GM23338 (cell line): ENCODE measurements around the gene ALDH18A1. TPM values are rescaled to one million over a fixed set of nuclear protein-coding genes. Genes with fewer than 3 reads are reported as not detected.

Experiments used
- ATAC-seq: fragments of 200-7000 bp; cut with Tn5 transposase; 3 replicates; pipeline ENCODE4 v1.9.1; 2020
- DNase-seq: peaks from one replicate; pipeline ENCODE4 v3.0.0-alpha.2; 2015; ENCODE audit warnings: low spot score
- H2AFZ ChIP-seq: fragments of 200-600 bp; sonication (generic); 2 replicates; pipeline ENCODE4 v1.8.0; 2016; ENCODE audit warnings: antibody characterized with exemption, mild to moderate bottlenecking, moderate library complexity
- H3F3A ChIP-seq: fragments of 200-600 bp; sonication (generic); replicated peaks from 2 replicates; pipeline ENCODE4 v1.8.0; 2017; ENCODE audit warnings: antibody characterized with exemption, mixed run types, low read depth
- H3K27ac ChIP-seq: fragments of 200-600 bp; sonication (generic); 2 replicates; pipeline ENCODE4 v1.6.1; 2016; ENCODE audit warnings: low read depth
- H3K27me3 ChIP-seq: fragments of 200-600 bp; sonication (generic); 2 replicates; pipeline ENCODE4 v1.8.0; 2016; ENCODE audit warnings: mild to moderate bottlenecking, mixed run types, moderate library complexity; ENCODE audit not compliant: insufficient read depth
- H3K36me3 ChIP-seq: fragments of 200-600 bp; sonication (generic); 2 replicates; pipeline ENCODE4 v1.8.0; 2016; ENCODE audit warnings: mild to moderate bottlenecking; ENCODE audit not compliant: insufficient read depth
- H3K4me1 ChIP-seq: fragments of 200-600 bp; sonication (generic); 2 replicates; pipeline ENCODE4 v1.8.0; 2016; ENCODE audit warnings: mild to moderate bottlenecking, moderate library complexity; ENCODE audit not compliant: insufficient read depth
- H3K4me2 ChIP-seq: fragments of 200-600 bp; sonication (generic); 2 replicates; pipeline ENCODE4 v1.7.1; 2017; ENCODE audit warnings: mixed run types
- H3K4me3 ChIP-seq: fragments of 200-600 bp; sonication (generic); 2 replicates; pipeline ENCODE4 v1.6.1; 2016; ENCODE audit warnings: mixed run types
- H3K79me2 ChIP-seq: fragments of 200-600 bp; sonication (generic); replicated peaks from 2 replicates; pipeline ENCODE4 v1.8.0; 2017; ENCODE audit warnings: mild to moderate bottlenecking; ENCODE audit not compliant: insufficient read depth
- H3K9me2 ChIP-seq: fragments of 200-600 bp; sonication (generic); 2 replicates; pipeline ENCODE4 v1.8.0; 2017; ENCODE audit not compliant: insufficient read depth
- H4K20me1 ChIP-seq: fragments of 200-600 bp; sonication (generic); replicated peaks from 2 replicates; pipeline ENCODE4 v1.8.0; 2017; ENCODE audit warnings: mild to moderate bottlenecking; ENCODE audit not compliant: insufficient read depth
- H3K27ac Mint-ChIP-seq: 2 replicates; pipeline ENCODE4 v1.8.0; 2020; ENCODE audit warnings: inconsistent platforms, mild to moderate bottlenecking, moderate library complexity, mixed read lengths
- H3K27me3 Mint-ChIP-seq: 3 replicates; pipeline ENCODE4 v1.8.0; 2022; ENCODE audit warnings: low read depth, mild to moderate bottlenecking, moderate library complexity, mixed read lengths, inconsistent platforms; ENCODE audit not compliant: insufficient read depth, poor library complexity
- H3K36me3 Mint-ChIP-seq: 3 replicates; pipeline ENCODE4 v1.8.0; 2021; ENCODE audit warnings: low read depth, mild to moderate bottlenecking, inconsistent platforms, moderate library complexity, mixed read lengths
- H3K4me1 Mint-ChIP-seq: 3 replicates; pipeline ENCODE4 v1.8.0; 2020; ENCODE audit warnings: mild to moderate bottlenecking, inconsistent platforms, mixed read lengths
- H3K4me3 Mint-ChIP-seq: 3 replicates; pipeline ENCODE4 v1.8.0; 2021; ENCODE audit warnings: moderate library complexity, mild to moderate bottlenecking, inconsistent platforms, mixed read lengths
- H3K9me3 Mint-ChIP-seq: 3 replicates; pipeline ENCODE4 v1.8.0; 2020; ENCODE audit warnings: moderate library complexity, mild to moderate bottlenecking, inconsistent platforms, mixed read lengths
- CREB1 ChIP-seq: fragments of 250-450 bp; sonication (Bioruptor Pico); IDR thresholded peaks from 2 replicates; pipeline ENCODE4 v1.5.0; 2020; ENCODE audit warnings: low read depth, mild to moderate bottlenecking, moderate library complexity
- CTCF ChIP-seq, 2 experiments: fragments of 200-600 bp in 1 of 2; sonication (generic) in 1 of 2; conservative IDR thresholded peaks; 2 replicates each; pipeline versions ENCODE4 v1.5.1 to v1.6.1; 2016 to 2017; ENCODE audit warnings: antibody characterized with exemption in 2 of 2, low read depth in 2 of 2, mild to moderate bottlenecking in 2 of 2, moderate library complexity in 1 of 2
- ETS1 ChIP-seq: IDR thresholded peaks from 2 replicates; pipeline ENCODE4 v1.6.1; 2016; ENCODE audit warnings: antibody characterized with exemption
- EZH2 ChIP-seq: fragments of 200-600 bp; sonication (generic); IDR thresholded peaks from one replicate; pipeline ENCODE4 v1.8.0; 2017; ENCODE audit warnings: antibody characterized with exemption, mild to moderate bottlenecking, low read depth; ENCODE audit not compliant: unreplicated experiment
- EZH2phosphoT487 ChIP-seq: fragments of 200-600 bp; sonication (generic); IDR thresholded peaks from one replicate; pipeline ENCODE4 v1.8.1; 2018; ENCODE audit warnings: antibody characterized with exemption; ENCODE audit not compliant: unreplicated experiment
- JUNB ChIP-seq: IDR thresholded peaks from one replicate; pipeline ENCODE4 v1.6.1; 2016; ENCODE audit warnings: antibody characterized with exemption; ENCODE audit not compliant: unreplicated experiment
- NANOG ChIP-seq: IDR thresholded peaks from 2 replicates; pipeline ENCODE4 v1.6.1; 2016; ENCODE audit warnings: antibody characterized with exemption, borderline replicate concordance
- POLR2AphosphoS5 ChIP-seq: IDR thresholded peaks from 2 replicates; pipeline ENCODE4 v1.6.1; 2016; ENCODE audit warnings: antibody characterized with exemption, low read depth
- REST ChIP-seq: IDR thresholded peaks from one replicate; pipeline ENCODE4 v1.6.1; 2018; ENCODE audit warnings: antibody characterized with exemption; ENCODE audit not compliant: unreplicated experiment
- STAT1 ChIP-seq: IDR thresholded peaks from one replicate; pipeline ENCODE4 v1.6.1; 2016; ENCODE audit warnings: antibody characterized with exemption; ENCODE audit not compliant: unreplicated experiment
- ZNF114 ChIP-seq: fragments of 250-450 bp; sonication (Bioruptor Pico); IDR thresholded peaks from 2 replicates; pipeline ENCODE4 v1.5.0; 2020; ENCODE audit warnings: mild to moderate bottlenecking, moderate library complexity
- ZNF331 ChIP-seq: fragments of 250-450 bp; sonication (Bioruptor Pico); IDR thresholded peaks from 2 replicates; pipeline ENCODE4 v1.5.0; 2020; ENCODE audit warnings: low read depth, mild to moderate bottlenecking, moderate library complexity
- polyA plus RNA-seq: library from polyadenylated mRNA; unstranded; fragments of >200 nt; fragmentation: Nextera tagmentation; extraction: Ambion mirVana; gene quantifications from 2 replicates; pipeline ENCODE4 v1.2.1, GENCODE V29; 2016
- total RNA-seq: library from RNA; depleted of rRNA; stranded (reverse); fragments of >200 nt; shearing (Covaris generic); gene quantifications from 2 replicates; pipeline ENCODE4 v1.2.3, GENCODE V29; 2014

The ALDH18A1 gene
- total and polyA plus RNA-seq, 2 experiments from 2014 or later = 35.1 to 117 TPM

- TF ChIP-seq REST = no peak
- TF ChIP-seq EZH2phosphoT487 = no peak
- TF ChIP-seq EZH2 = no peak
- no peak for TF ChIP-seq CREB1
- TF ChIP-seq JUNB = no peak
- no peak for TF ChIP-seq STAT1
- no peak for TF ChIP-seq CTCF (conservative IDR thresholded peaks at IDR 0.05; ENCODE audit: low read depth in 2 of 2)
- no peak for TF ChIP-seq ETS1
- no peak for TF ChIP-seq NANOG
These were observed 87.1 kb downstream of the ALDH18A1 start (continued) for GRCh38 chr10:95569368-95569767.

- H3K4me3 ChIP-seq = no peak overlapping the region
- no peaks in the 10 kb centered on the region for H3K4me1 ChIP-seq
- no peaks in the 10 kb centered on the region for H4K20me1 ChIP-seq
- peak overlapping the region; percentile 80; the same call in 1 of the 2 replicates for H2AFZ ChIP-seq
- Mint-ChIP-seq H3K4me3 (no peak overlapping the region), H3K36me3 (no peaks in the 10 kb centered on the region), H3K27me3 (peaks cover 1% of the 10 kb centered on the region), H3K27ac (no peak overlapping the region), H3K4me1 (peaks cover 8% of the 10 kb centered on the region; the same call in 2 of the 3 replicates), H3K9me3 (no peaks in the 10 kb centered on the region)
- H3K9me2 ChIP-seq = peaks cover 4% of the 10 kb centered on the region; the same call in 1 of the 2 replicates
- no peaks in the 10 kb centered on the region for H3K79me2 ChIP-seq
- ATAC-seq = no peak
- no peak overlapping the region for H3K4me2 ChIP-seq
- H3F3A ChIP-seq = no peaks in the 10 kb centered on the region
- H3K36me3 ChIP-seq = no peaks in the 10 kb centered on the region
- H3K27ac ChIP-seq = no peak overlapping the region
- no peak for DNase-seq
- no peaks in the 10 kb centered on the region for H3K27me3 ChIP-seq
- no peak for TF ChIP-seq EZH2
- no peak for TF ChIP-seq ETS1
- TF ChIP-seq ZNF331 = no peak
- TF ChIP-seq POLR2AphosphoS5 = no peak
- TF ChIP-seq STAT1 = no peak
- no peak for TF ChIP-seq NANOG
- no peak for TF ChIP-seq CTCF (conservative IDR thresholded peaks at IDR 0.05; ENCODE audit: low read depth in 2 of 2)
- no peak for TF ChIP-seq ZNF114
These were observed 88.4 kb downstream of the ALDH18A1 start for GRCh38 chr10:95567903-95568630.
